AG04449 (cell line): ENCODE data around the gene SPP2.

Source experiments
- CTCF ChIA-PET: fragments of 350-600 bp; formaldehyde crosslinking; extraction: SDS; loops from one replicate; lab custom pipeline; 2021; ENCODE audit warnings: antibody characterized with exemption; lab: Yijun Ruan, JAX
- POLR2A ChIA-PET: fragments of 400-600, 350-600 bp; formaldehyde crosslinking; extraction: SDS; loops from one replicate; lab custom pipeline; 2020; ENCODE audit warnings: antibody characterized with exemption, inconsistent platforms; lab: Yijun Ruan, JAX
- DNase-seq: peaks from one replicate; pipeline ENCODE4 v3.0.0-alpha.2; 2010; ENCODE audit warnings: low read depth, low spot score
- H3K4me3 ChIP-seq: 2 replicates; pipeline ENCODE4 v1.5.1; 2011; ENCODE audit warnings: low read depth, mild to moderate bottlenecking, control low read depth, low read length
- CTCF ChIP-seq: IDR thresholded peaks from one replicate; pipeline ENCODE4 v1.5.1; 2011; ENCODE audit warnings: mild to moderate bottlenecking, moderate library complexity, low read length, control low read depth, inconsistent platforms; ENCODE audit not compliant: insufficient read depth; ENCODE audit errors: missing control alignments

Gene SPP2

GRCh38 chr2:234099266-234099665 lies 48.8 kb downstream of the SPP2 start:
- CTCF ChIA-PET: no interaction called here
- no peak for TF ChIP-seq CTCF
- no peak for DNase-seq

GRCh38 chr2:234100686-234101085 lies 50.2 kb downstream of the SPP2 start:
- ChIA-PET CTCF (no interaction called here), POLR2A (no interaction called here)
- no peak for TF ChIP-seq CTCF
- no peak for DNase-seq
- no peak overlapping the region for H3K4me3 ChIP-seq

More at GRCh38 chr2:234099266-234099665, 48.8 kb downstream of the SPP2 start:
- POLR2A ChIA-PET: no interaction called here
- H3K4me3 ChIP-seq: no peak overlapping the region

- ChIA-PET CTCF (no interaction called here), POLR2A (no interaction called here)
- H3K4me3 ChIP-seq: no peak overlapping the region
- DNase-seq: no peak
- TF ChIP-seq CTCF: no peak
Observed at GRCh38 chr2:234102112-234102511, 51.6 kb downstream of the SPP2 start.

- no peak for DNase-seq
- no peak for TF ChIP-seq CTCF
- CTCF ChIA-PET: no interaction called here
- no peak overlapping the region for H3K4me3 ChIP-seq
- POLR2A ChIA-PET: no interaction called here
Observed at GRCh38 chr2:234107861-234108260, 57.4 kb downstream of the SPP2 start.

GRCh38 chr2:234109321-234109720 lies 58.8 kb downstream of the SPP2 start:
- no peak overlapping the region for H3K4me3 ChIP-seq
- no peak for TF ChIP-seq CTCF
- ChIA-PET POLR2A (no interaction called here), CTCF (interaction anchor here (1.0 to 1.2 kb wide), 2 partner anchors 16 to 18 kb away, joined by 3 to 4 read pairs; no protein-coding TSS in a partner anchor)
- DNase-seq: no peak

- CTCF ChIA-PET: no interaction called here
- TF ChIP-seq CTCF: no peak
- H3K4me3 ChIP-seq: no peak overlapping the region
- POLR2A ChIA-PET: no interaction called here
- no peak for DNase-seq
Observed at GRCh38 chr2:234110219-234110618, 59.7 kb downstream of the SPP2 start.
